Upper lobe of left lung (tissue), 4 donors: ENCODE measurements around the gene CACNA1A.

ENCODE experiments used
- CTCF ChIP-seq, 6 experiments: fragments of 450-650 bp in 4 of 6; fragments of 200-600 bp in 2 of 6; sonication (generic) in 2 of 6; IDR thresholded peaks; one replicate each; pipeline ENCODE4 v1.5.1; 2016 to 2019; ENCODE audit warnings: antibody characterized with exemption in 6 of 6
- EP300 ChIP-seq, 4 donors: sonication (generic); formaldehyde crosslinking; IDR thresholded peaks; one replicate each; pipeline ENCODE4 v1.5.1; 2017; ENCODE audit warnings: antibody characterized with exemption in 4 of 4, control low read depth in 2 of 4
- POLR2A ChIP-seq, 4 donors: fragments of 450-650 bp; IDR thresholded peaks; one replicate each; pipeline ENCODE4 v1.5.1; 2016 to 2017; ENCODE audit warnings: antibody characterized with exemption in 4 of 4, mild to moderate bottlenecking in 2 of 4
- POLR2AphosphoS5 ChIP-seq, 2 donors: sonication (generic); formaldehyde crosslinking; IDR thresholded peaks; one replicate each; pipeline ENCODE4 v1.5.1; 2017; ENCODE audit warnings: antibody characterized with exemption in 2 of 2

GRCh38 chr19:13290741-13291140 is 215.5 kb downstream of the CACNA1A start:
- no peak for TF ChIP-seq POLR2A (IDR thresholded peaks at IDR 0.05)
- no peak for TF ChIP-seq EP300 (IDR thresholded peaks at IDR 0.05)
- TF ChIP-seq CTCF (IDR thresholded peaks at IDR 0.05): no peak
- no peak for TF ChIP-seq POLR2AphosphoS5 (IDR thresholded peaks at IDR 0.05)
